Activated naive CD4-positive, alpha-beta T cell treated with Interleukin-2 at 50 U/mL for 16 hours (primary cell): ENCODE data around the gene ATG13.
"Not testable (repeated sequence)": the region's sequence is repeated elsewhere in the genome, so short reads cannot be mapped to it uniquely, and the experiment has no call there.

ENCODE experiments used
- DNase-seq: peaks from one replicate; pipeline ENCODE4 v3.0.0-alpha.2; 2020

Gene ATG13

GRCh38 chr11:46700241-46701077, 83.1 kb downstream of the ATG13 start, which contains the start of the genes ARHGAP1 and ZNF408:
Gene ARHGAP1 (minus strand): TSS chr11:46700619. CDS start chr11:46696107, 4,512 bp downstream.
Gene ZNF408 (plus strand): TSS chr11:46701031. CDS start chr11:46701048, 17 bp downstream.
- DNase-seq, result peak; percentile 100

GRCh38 chr11:46701078-46701654, 83.8 kb downstream of the ATG13 start:
- DNase-seq, result no peak

DNA sequence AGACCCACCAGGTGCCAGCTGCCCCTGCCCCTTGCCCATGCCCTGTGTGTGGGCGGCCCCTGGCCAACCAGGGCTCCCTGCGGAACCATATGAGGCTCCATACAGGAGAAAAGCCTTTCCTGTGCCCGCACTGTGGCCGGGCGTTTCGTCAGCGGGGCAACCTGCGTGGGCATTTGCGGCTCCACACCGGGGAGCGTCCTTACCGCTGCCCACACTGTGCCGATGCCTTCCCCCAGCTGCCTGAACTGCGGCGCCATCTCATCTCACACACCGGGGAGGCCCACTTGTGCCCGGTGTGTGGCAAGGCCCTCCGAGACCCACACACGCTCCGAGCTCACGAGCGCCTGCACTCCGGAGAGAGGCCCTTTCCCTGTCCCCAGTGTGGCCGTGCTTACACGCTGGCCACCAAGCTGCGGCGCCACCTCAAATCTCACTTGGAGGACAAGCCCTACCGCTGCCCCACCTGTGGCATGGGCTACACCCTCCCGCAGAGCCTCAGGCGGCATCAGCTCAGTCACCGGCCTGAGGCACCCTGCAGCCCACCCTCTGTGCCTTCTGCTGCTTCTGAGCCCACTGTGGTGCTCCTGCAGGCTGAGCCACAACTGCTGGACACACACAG, 87.8 kb downstream of the ATG13 start:
- no peak for DNase-seq

- no peak for DNase-seq
Measured at GRCh38 chr11:46706886-46707285, 89.5 kb downstream of the ATG13 start.

DNA sequence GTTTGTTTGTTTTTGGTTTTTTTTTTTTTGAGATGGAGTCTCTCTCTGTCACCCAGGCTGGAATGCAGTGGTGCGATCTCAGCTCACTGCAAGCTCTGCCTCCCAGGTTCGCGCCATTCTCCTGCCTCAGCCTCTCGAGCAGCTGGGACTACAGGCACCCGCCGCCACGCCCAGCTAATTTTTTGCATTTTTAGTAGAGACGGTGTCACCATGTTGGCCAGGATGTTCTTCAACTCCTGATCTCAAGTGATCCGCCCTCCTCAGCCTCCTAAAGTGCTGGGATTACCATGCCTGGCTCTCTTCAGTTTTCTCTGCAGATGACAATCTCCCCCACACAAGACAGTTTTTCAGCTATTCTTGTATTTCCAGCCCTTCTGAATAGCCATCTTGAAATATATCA, 92.0 kb downstream of the ATG13 start:
- DNase-seq, result not testable (repeated sequence)

- no peak for DNase-seq
Measured at GRCh38 chr11:46710821-46711269, 93.5 kb downstream of the ATG13 start.

DNA sequence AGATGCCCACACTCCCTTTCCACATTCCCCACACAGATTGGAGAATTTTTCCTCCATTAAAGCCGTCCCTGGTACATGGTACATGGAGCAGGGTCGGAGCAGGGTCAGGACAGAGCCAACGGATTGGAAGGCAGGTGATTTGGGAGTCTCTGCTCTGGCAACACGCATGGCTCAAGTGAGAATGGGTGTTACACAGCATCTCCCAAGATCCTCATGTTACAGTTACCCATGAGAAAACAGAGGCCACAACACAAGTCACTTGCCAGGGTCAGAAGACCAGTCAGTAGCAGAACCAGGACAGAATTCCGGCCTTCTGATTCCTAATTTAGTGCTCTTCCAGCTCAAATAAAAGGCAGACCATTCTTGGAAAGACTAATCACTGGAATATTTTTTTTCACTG, 94.0 kb downstream of the ATG13 start:
- DNase-seq, result no peak

GRCh38 chr11:46712874-46713576, 95.7 kb downstream of the ATG13 start:
- no peak for DNase-seq

DNA sequence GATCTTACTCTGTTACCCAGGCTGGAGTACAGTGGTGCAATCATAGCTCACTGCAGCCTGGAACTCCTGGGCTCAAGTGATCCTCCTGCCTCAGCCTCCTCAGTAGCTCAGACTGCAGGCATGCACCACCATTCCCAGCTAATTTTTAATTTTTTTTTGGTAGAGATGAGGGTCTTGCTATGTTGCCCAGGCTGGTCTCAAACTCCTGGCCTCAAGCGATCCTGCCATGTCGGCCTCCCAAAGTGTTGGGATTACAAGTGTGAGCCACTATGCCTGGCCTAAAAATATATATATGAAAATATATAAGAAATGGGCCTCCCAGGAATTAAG, 100.4 kb downstream of the ATG13 start:
- DNase-seq, result not testable (repeated sequence)

- DNase-seq, result no peak
Measured at GRCh38 chr11:46718155-46719019, 101.0 kb downstream of the ATG13 start.

DNA sequence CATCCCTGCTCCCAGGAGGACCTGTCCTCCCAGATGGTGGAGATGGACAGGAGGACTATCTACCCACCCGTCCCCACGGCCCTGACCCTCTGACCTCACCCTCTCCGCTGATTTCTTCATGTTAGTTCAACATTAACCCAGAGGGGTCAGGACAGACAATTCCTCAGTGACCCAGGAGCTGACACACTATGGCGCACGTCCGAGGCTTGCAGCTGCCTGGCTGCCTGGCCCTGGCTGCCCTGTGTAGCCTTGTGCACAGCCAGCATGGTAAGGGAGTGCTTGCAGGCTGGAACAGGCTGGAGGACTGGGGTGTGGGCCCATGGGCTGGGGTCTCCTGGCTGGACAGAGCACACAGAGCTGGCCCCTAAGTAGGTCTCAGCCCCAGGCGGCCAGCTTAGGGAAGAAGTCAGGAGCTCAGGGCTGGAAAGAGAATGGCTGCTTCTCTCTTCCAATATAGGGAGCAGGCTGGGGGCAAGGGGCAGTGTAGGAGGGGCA, 101.7 kb downstream of the ATG13 start, which contains the start of gene F2:
Gene F2, plus strand, starts transcription at position 166 of the 495 bp plus-strand sequence. Its CDS starts 23 bp downstream, at position 189.
- DNase-seq, result no peak

GRCh38 chr11:46719543-46720218, 102.3 kb downstream of the ATG13 start:
- DNase-seq, result no peak

- no peak for DNase-seq
Measured at GRCh38 chr11:46721286-46721685, 103.9 kb downstream of the ATG13 start.

GRCh38 chr11:46722566-46723358, 105.4 kb downstream of the ATG13 start:
- no peak for DNase-seq

- no peak for DNase-seq
Measured at GRCh38 chr11:46723359-46723680, 106.0 kb downstream of the ATG13 start.

DNA sequence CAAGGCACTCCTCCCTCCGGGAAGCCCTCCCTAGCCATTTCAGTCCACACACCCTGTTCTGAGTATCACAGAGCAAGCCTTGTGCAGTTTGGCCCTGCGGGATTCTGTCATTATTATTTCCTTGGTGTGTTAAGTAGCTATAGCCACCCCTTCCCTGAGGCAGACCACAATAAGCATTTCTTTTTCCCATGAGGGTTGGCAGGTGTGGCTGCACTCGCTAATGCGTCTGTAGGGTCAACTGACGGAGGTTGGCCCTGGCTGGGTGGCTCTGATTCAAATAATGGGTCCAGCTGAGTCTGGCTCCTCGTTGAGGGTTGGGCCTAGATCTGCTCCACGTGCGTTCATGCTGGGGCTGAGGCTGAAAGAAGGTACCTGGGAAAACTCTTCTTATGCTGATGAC, 106.7 kb downstream of the ATG13 start:
- DNase-seq, result no peak
